HTERT RPE-1 (cell line): Measurements from ENCODE around the gene TNFRSF12A.

Experiments
- in situ Hi-C: fragments of 300-500 bp; cut with MboI; formaldehyde crosslinking; loops from 4 replicates; pipeline ENCODE4 v1.14.3; 2020; ENCODE audit warnings: low sequenced_read_pairs

Gene TNFRSF12A

DNA sequence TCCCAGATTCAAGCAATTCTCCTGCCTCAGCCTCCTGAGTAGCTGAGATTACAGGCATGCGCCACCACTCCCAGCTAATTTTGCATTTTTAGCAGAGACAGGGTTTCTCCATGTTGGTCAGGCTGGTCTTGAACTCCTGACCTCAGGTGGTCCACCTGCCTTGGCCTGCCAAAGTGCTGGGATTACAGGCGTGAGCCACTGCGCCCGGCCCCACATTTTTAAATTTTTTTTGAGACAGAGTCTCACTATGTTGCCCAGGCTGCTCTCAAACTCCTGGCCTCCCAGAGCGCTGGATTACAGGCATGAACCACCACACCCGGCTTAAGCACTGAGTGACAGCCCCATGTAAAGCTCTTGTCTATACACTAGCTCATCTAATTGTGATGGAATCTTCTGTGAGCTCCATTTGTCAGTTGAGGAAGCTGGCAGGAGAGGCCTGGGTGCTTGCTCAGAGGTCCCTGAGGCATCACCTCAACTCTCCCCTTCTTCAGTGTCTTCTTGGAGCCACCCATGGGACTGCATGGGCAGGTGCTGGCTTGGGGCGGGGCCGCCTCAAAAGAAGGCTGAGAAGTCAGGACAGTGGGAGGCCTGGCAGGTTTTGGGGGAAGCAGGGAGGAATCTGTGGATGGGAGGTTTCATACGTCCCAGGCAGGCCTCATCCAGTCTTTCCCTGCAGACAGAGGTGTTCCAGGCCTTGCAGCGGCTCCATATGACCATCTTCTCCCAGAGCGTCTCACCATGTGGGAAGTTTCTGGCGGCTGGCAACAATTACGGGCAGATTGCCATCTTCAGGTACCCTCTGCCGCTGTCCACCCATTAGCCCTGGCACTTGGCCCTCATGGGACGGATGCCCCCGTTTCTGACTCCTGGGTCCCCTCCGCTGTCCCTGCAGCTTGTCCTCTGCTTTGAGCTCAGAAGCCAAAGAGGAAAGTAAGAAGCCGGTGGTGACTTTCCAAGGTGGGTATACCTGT lies 5.1 kb downstream of the TNFRSF12A start:
- in situ Hi-C loops = no loop called here

DNA sequence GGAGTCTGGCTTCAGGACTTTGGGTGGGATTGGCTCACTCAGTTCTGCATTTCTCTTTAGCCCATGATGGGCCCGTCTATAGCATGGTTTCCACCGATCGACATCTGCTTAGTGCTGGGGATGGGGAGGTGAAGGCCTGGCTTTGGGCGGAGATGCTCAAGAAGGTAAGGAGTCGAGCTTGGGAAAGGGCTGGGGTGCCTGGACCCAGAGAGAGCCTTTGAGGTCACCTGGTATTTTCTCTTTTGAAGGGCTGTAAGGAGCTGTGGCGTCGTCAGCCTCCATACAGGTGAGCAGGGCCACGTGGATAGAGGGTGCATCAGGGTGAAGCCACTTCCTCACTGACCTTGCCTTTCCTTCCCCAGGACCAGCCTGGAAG lies 5.8 kb downstream of the TNFRSF12A start:
- in situ Hi-C loops = no loop called here

DNA sequence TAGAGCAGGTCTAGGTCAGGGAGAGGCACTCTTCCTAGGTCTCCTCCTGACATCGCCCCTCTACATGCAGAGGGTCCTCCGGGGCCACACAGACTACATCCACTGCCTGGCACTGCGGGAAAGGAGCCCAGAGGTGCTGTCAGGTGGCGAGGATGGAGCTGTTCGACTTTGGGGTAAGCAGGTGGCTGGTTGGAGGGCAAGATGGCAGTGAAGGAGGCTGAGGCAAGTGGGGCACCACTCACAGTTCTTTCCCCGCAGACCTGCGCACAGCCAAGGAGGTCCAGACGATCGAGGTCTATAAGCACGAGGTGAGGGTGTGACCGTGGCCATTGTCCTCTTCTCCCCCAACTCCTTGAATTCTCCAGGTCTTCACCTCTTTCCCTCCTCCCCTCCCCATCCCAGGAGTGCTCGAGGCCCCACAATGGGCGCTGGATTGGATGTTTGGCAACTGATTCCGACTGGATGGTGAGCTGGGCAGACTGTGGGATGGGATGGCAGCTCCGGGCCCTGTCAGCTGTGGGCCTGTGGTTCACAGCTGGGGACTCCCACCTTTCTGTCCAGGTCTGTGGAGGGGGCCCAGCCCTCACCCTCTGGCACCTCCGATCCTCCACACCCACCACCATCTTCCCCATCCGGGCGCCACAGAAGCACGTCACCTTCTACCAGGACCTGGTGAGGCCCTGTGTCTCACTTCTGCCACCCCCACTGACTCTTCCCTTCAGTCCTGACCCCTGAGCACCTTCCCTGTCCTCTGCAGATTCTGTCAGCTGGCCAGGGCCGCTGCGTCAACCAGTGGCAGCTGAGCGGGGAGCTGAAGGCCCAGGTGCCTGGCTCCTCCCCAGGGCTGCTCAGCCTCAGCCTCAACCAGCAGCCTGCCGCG lies 6.7 kb downstream of the TNFRSF12A start:
- in situ Hi-C loops = no loop called here

DNA sequence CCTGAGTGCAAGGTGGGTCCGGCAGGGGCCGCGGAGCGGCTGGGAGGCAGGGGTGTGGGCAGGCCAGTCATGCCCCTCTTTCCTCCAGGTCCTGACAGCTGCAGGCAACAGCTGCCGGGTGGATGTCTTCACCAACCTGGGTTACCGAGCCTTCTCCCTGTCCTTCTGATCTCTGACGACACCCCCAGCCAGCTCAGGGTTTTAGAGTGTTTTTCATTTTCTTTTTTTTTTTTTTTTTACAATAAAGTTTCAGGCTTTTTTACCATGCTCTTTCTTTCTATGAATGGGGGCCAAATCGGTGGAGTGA lies 7.3 kb downstream of the TNFRSF12A start:
- in situ Hi-C loops = no loop called here

DNA sequence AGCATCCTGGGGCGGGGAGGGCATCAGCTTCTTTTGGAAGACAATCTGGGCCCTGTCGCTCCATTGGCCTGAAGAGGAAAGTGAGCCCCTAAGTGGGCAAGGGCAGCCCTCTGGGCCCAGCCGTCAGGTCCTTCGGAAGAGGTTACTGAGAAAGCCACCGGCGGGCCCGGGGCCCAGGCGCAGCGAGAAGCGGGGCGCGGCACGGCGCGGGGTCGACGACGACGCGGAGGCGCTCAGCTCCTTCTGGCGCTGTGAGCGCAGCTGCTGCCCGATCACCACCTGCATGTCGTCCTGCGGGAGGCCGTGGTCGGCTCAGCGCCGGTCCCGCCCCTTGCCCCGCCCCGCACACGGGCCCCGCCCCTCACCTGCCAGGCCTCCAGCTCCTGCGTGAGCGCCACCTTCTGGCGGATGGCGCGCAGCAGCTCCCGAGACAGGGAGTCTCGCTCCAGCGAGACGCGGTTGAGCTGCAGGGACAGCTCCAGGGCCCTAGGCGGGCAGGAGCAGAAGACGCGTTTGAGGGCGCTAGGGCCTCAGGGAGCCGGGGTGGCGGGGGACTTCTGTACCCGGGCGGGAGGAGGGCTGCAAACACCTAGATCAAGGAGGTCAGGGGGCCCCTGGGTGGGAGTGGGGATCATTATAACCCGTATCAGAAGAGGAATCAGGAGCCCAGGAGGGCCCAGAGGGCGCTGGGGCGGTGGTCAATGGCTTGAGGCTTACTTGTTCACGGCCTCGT lies 8.0 kb downstream of the TNFRSF12A start:
- in situ Hi-C loops = no loop called here

DNA sequence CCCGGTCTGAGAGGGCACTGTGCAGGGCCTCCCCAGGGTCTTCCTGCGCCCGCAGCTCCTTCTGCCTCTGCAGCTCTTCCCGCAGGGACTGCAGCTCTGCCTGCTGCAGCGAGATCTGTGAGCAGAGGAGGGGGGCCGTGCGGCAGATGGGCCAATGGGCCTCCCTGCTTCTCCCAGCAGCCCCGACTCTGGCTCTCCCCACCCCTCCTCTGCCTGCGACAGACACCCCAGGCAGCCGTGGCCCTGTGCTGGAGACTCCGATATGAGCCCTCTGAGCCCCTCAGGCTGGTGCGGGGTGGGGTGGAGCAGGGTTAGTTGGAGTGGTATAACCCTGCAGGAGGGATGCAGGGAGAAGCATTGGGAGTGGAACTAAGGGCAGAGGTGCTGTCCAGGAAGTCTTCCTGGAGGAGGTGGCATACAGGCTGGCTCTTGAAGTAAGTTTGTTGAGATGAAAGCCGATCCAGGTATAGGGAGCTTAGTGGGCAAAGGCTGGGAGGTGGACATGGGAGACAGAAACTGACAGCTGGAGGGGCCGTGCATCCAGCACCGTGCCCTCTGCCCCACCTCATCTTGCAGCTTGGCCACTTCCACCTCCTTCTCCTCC lies 8.7 kb downstream of the TNFRSF12A start:
- in situ Hi-C loops = no loop called here

DNA sequence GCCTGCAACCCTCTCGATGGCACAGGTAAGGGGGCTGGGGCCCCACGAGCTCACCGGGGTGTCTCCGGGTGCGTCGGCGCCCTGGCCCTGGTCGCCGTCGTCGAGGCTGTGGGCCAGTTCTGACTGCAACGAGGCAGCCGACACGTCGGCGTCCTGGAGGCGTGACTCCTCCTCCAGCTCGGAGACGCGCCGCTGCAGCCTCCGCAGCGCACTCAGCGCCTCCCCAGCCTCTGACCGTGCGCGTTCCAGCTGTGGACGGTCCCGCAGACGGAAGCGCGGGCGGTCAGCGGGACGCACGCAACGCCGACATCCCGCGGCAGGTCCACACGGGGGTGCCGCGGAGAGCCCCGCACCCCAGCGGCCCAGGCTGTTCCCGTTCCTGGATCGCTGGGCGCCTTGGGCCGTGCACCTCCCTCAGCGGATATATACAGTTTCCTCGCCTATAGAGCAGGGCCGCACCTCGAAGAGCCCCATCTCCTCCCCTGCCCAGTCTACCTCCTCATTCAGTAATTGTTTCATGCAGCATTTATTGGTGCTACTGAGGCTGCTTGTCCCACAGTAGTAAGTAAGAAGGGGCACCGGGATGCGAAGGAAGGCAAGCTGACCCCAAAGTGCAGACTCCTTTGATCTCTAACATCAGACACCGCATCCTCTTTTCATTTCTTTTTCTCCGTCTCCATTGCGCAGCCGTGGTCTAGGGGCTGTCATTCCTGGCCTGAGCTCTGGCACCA lies 9.5 kb downstream of the TNFRSF12A start:
- in situ Hi-C loops = no loop called here

DNA sequence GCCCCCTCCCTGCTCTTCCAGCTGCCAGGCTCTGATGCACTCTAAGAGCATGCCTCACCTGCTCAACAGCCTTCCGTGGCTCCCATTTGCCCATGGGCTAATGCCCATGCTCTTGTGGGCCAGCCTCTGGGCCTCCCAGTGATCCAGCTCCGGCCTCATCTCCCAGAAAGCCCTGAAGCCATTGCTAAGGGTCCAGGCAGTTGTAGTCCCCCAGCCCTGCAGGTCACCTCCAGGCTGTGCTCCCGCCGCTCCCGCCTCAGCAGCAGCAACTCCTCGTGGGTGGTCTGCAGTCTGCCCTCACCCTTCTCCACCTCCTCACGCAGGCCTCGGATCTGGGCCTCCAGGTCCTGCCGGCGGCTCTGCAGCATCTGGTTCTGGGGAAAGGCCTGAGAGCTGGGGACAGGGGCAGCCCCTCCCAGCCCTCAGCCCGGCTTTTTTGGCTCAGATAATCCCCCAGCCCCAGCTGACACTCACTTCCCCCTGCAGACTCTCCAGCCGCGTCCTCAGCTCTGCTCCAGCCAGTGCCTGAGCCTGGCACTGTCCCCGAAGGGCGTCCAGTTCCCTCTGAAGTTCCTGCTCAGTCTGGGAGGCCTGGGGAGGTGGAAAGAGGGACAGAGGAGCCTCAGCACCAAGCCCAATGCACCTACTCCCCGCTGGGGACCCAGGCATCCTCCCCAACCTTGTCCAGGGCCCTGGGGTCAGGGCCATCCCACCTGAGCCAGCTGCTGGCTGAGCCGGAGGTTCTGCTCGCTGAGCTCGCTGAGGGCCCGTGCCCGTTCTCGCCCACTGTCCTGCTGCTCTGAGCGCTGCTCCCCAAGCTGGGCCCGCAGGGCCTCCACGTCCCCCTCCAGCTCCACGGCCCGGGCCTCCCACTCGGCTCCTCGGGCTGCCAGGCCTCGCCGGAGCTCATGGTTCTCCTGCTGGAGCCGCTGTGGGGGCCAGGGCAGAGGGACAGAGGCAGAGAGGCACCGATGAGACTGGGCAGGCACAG lies 10.3 kb downstream of the TNFRSF12A start:
- in situ Hi-C loops = no loop called here

DNA sequence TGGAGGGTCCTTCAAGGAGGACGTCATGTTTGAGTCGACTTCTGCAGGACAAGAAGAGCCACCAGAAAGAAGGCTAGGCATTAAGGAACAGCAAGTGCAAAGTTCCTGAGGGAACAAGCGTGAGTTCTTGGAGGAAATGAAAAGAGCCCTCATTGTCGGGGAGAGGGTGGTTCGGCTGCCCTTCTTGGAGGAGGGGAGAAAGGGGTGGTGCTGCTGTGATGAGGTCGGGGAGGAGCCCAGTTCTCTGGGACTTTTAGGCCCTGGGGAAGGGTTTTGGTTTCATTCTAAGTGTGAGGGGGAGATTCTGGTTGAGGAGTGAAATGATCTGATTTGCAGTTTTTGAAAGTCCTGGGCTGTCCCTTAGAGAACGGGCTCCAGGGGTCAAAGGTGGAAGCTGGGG lies 12.5 kb downstream of the TNFRSF12A start:
- in situ Hi-C loops = no loop called here

DNA sequence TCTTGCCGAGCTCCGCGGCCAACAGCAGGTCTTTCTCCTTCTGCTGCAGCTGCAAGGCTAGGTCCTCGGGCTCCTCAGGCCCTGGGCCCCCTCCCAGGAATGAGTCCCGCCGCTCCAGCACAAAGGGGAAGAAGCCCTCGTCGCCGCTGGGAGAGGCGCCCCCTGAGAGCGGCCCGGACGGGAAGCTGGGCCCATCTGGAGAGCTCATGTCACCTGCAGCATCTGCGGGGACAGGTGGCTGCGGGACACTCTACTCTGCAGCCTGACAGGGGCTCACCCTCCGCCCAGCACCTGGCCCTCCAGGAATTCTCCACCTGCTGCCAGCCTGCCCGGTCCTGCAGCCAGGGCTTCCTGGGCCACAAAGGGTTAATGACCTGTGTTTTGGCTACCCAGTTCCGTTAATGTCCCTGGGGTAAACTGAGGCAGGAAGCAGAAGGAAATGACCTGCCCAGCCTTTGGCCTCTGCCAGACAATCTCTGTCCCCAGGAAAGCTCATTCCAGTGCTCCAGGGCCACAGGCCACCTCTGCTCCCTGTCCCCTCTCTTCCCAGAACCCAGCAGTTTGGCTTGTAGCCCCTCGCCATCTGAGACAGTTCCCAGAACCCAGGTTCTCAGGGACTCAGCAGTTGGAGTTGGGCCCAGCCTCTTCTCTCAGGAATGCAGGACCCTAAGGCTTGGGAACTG lies 15.3 kb downstream of the TNFRSF12A start:
- in situ Hi-C loops = no loop called here

DNA sequence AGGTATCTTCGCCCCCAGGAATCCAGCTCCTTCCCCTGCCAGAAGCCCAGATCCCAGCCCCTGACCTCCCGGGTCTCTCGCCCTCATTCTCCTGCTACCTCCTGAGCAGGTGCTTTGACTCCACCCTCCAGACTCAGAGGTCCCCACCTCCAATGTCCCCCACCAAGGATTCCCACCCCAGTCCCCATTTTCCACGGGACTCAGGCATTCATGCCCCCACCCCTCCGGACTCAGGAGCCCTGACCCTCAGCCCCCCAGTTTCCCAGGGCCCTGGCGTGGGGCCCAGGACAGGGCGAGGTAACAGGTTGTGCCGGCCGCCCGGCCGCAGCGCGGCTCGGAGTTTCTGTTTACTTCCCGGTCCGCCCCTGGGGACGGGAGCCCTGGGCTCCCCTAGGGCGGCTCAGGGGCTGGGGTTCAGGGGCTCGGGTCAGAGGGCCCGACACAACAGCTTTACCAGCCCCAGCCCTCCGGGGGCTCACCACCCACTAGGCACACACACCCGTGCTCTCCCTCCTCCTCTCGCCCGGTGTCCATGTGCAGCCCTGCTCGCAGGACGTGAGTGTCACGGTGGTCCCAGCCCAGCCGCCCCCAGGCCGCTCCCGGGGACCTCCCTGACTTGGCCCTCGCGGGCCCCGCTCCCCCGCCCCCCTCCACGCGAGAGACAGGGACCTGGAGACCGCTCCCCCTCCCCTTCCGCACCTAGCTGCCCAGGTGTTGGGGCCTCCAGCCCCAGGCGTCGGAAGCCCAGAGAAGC lies 16.0 kb downstream of the TNFRSF12A start:
- in situ Hi-C loops = no loop called here

DNA sequence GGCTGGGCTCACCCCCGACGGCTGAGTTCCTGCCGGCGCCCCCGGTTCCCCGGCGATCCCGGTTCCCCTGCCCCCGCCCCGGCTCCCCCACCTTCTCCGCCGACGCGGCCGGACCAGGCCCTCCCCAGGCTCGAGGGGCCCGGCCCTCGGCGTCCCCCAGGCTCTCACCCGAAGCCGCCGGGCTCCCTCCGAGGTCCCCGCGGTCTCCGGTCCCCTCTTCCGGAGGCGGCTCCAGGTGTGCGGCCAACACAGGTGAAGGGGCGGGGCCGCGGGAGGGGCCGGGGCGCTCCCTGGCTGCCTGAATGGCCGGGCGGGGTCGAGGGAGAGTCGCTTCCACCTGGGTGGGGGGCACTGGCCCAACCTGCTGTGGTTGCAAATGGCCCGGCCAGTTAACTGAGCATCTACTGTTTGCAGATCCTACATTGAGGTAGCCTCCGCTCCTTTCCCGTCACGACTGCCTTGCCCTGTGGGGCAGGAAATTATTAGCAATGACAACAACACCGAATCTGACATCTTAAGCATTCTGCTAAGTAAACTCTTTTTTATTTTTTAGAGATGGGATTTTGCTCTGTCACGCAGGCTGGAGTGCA lies 16.7 kb downstream of the TNFRSF12A start, which contains the start of gene BICDL2:
TSS of gene BICDL2 (minus strand) at position 219 of the 590 bp plus-strand sequence. CDS start 1,448 bp downstream, outside the sequence.
- in situ Hi-C loops = no loop called here

DNA sequence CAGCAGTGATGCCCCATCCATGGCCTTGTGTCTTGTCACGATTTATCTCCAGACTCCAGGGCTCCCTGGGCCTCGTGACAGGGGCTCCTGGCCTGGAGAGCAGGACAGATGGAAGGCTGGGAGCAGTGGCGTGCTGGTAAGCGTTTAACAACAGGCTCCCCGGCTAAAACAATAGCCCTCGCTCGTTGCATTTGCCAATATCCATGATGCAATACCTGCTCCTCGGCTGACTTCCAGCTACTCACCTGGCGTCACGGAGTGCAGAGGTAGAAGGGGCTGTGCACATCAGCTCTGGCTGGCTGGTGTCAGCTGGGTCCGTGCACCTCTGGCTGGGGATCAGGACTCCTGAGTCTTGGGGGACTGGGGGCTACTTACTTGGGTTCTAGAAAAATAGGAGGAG lies 18.1 kb downstream of the TNFRSF12A start:
- in situ Hi-C loops = no loop called here

DNA sequence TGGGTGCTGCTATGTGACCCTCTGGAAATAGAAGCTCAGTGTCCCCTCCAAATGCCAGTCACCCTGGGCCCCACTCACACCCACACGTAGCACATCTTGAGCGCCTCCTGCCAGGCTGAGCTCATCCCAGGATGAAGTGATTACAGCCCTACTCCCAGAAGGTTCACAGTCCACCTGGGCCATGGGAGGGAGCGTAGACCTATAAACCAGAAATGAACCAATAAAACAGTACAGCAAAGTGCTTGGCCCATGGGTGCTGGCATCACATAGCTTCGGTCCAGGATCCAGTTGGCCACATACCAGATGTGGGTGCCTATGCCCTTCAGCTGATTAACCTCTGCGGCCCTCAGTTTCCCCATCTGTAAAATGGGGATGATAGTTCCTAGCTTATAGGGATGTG lies 18.7 kb downstream of the TNFRSF12A start:
- in situ Hi-C loops = no loop called here

DNA sequence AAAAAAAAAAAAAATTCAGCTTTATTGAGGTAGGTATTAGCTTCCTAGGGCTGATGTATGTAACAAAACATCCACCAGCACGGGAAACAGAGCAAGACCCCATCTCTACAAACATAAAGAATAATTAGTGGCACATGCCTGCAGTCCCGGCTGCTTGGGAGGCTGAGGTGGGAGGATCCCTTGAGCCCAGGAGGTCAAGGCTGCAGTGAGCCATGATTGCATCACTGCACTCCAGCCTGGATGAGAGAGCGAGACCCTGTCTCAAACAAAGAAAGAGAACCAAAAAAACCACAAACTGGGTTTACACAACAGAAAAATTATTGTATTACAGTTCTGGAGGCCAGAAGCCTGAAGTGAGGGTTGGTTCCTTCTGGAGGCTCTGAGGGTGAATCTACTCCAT lies 22.2 kb downstream of the TNFRSF12A start:
- in situ Hi-C loops = no loop called here

DNA sequence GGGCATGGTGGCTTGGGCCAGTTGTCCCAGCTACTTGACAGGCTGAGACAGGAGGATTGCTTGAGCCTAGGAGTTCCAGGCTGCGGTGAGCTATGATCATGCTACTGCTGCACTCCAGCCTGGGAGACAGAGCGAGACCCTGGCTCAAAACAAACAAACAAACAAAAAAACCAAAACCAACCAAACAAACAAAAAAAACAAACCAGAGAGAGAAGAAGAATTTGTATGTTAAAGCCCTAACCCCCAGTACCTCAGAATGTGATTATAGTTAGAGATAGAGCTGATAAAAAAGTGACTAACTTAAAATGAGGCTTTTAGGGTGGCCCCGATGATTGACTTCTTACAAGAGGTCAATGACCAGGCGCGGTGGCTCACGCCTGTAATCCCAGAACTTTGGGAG lies 24.5 kb downstream of the TNFRSF12A start:
- in situ Hi-C loops = no loop called here
